ENCODE measurements around the gene GRIFIN.

DNA sequence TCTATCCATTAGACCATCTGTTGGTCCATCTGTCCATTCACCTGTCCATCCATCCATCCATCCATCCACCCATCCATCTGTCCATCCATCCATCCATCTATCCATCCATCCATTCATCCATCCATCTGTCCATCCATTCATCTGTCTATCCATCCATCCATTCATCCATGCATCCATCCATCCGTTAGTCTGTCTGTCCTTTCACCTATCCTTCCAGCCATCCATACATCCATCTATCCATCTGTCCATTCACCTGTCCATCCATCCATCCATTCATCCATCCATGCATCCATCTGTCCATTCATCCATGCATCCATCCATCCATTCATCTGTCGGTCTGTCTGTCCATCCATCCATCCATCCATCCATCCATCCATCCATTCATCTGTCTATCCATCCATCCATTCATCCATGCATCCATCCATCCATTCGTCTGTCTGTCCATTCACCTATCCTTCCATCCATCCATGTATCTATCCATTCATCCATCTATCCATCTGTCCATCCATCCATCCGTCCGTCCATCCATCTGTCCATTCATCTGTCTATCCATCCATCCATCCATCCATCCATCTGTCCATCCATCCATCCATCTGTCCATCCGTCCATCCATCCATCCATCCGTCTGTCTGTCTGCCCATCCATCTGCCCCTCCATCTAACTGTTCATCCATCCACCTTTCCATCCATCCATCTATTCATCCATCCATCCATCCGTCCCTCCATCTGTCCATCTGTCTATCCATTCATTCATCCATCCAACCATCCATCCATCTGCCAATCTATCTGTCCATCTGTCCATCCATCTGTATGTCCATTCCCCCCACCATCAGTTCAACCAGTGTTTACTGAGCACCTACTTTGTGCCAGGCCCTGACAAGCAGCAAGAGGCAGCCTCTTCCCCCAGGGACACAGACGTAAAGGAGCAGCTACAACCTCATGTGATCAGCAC lies 38.5 kb upstream of the GRIFIN start:
- no peak for TF ChIP-seq CTCF (tag by site-specific recombination; IDR thresholded peaks at IDR 0.05)
- TF ChIP-seq SP7 (tag by site-specific recombination; IDR thresholded peaks at IDR 0.05) = no peak
- TF ChIP-seq ATF2 (tag by site-specific recombination; IDR thresholded peaks at IDR 0.05; ENCODE audit: low read depth) = no peak
- TF ChIP-seq MEIS1 (CRISPR knock-in tag; IDR thresholded peaks at IDR 0.05; ENCODE audit: borderline replicate concordance) = no peak
- TF ChIP-seq SCRT1 (tag by site-specific recombination; IDR thresholded peaks at IDR 0.05; ENCODE audit: borderline replicate concordance) = no peak
- TF ChIP-seq, protein P1, sequence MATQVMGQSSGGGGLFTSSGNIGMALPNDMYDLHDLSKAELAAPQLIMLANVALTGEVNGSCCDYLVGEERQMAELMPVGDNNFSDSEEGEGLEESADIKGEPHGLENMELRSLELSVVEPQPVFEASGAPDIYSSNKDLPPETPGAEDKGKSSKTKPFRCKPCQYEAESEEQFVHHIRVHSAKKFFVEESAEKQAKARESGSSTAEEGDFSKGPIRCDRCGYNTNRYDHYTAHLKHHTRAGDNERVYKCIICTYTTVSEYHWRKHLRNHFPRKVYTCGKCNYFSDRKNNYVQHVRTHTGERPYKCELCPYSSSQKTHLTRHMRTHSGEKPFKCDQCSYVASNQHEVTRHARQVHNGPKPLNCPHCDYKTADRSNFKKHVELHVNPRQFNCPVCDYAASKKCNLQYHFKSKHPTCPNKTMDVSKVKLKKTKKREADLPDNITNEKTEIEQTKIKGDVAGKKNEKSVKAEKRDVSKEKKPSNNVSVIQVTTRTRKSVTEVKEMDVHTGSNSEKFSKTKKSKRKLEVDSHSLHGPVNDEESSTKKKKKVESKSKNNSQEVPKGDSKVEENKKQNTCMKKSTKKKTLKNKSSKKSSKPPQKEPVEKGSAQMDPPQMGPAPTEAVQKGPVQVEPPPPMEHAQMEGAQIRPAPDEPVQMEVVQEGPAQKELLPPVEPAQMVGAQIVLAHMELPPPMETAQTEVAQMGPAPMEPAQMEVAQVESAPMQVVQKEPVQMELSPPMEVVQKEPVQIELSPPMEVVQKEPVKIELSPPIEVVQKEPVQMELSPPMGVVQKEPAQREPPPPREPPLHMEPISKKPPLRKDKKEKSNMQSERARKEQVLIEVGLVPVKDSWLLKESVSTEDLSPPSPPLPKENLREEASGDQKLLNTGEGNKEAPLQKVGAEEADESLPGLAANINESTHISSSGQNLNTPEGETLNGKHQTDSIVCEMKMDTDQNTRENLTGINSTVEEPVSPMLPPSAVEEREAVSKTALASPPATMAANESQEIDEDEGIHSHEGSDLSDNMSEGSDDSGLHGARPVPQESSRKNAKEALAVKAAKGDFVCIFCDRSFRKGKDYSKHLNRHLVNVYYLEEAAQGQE (tag by site-specific recombination; IDR thresholded peaks at IDR 0.05) = no peak
- no peak for TF ChIP-seq ZNF510 (tag by site-specific recombination; IDR thresholded peaks at IDR 0.05; ENCODE audit: insufficient replicate concordance)
- no peak for TF ChIP-seq KLF8 (tag by site-specific recombination; IDR thresholded peaks at IDR 0.05)
- TF ChIP-seq ZBTB44 (tag by site-specific recombination; IDR thresholded peaks at IDR 0.05) = no peak
- no peak for TF ChIP-seq MZF1 (tag by site-specific recombination; IDR thresholded peaks at IDR 0.05; ENCODE audit: borderline replicate concordance)
- TF ChIP-seq, protein P2, sequence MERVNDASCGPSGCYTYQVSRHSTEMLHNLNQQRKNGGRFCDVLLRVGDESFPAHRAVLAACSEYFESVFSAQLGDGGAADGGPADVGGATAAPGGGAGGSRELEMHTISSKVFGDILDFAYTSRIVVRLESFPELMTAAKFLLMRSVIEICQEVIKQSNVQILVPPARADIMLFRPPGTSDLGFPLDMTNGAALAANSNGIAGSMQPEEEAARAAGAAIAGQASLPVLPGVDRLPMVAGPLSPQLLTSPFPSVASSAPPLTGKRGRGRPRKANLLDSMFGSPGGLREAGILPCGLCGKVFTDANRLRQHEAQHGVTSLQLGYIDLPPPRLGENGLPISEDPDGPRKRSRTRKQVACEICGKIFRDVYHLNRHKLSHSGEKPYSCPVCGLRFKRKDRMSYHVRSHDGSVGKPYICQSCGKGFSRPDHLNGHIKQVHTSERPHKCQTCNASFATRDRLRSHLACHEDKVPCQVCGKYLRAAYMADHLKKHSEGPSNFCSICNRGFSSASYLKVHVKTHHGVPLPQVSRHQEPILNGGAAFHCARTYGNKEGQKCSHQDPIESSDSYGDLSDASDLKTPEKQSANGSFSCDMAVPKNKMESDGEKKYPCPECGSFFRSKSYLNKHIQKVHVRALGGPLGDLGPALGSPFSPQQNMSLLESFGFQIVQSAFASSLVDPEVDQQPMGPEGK (tag by site-specific recombination; IDR thresholded peaks at IDR 0.05) = no peak

Data from HEK293 (cell line).